Tibial artery (tissue), 4 donors: Measurements from ENCODE around the gene ZNF467.

ENCODE experiments used
- DNase-seq, 2 donors: peaks; one replicate each; pipeline ENCODE4 v3.0.0-alpha.2; 2019
- H3K27ac ChIP-seq, 2 donors: fragments of 200-600 bp; sonication (generic) in 1 of 2; 1 replicate in 1 of 2; 2 replicates in 1 of 2; pipeline ENCODE4 v1.5.1; 2018 to 2019; ENCODE audit warnings: mild to moderate bottlenecking in 1 of 2
- H3K27me3 ChIP-seq, 2 donors: fragments of 200-600 bp; sonication (generic) in 1 of 2; one replicate each; pipeline versions ENCODE4 v1.5.1 to v1.6.0; 2016 to 2019
- H3K36me3 ChIP-seq, 3 donors: fragments of 200-600 bp; sonication (generic) in 2 of 3; one replicate each; pipeline ENCODE4 v1.5.1; 2016 to 2019; ENCODE audit warnings: mild to moderate bottlenecking in 2 of 3
- H3K4me1 ChIP-seq, 4 donors: fragments of 200-600 bp; sonication (generic) in 2 of 4; 1 replicate in 3 of 4; 2 replicates in 1 of 4; pipeline ENCODE4 v1.5.1; 2016 to 2019
- H3K4me3 ChIP-seq, 2 donors: fragments of 200-600 bp; sonication (generic) in 1 of 2; 1 replicate in 1 of 2; 2 replicates in 1 of 2; pipeline ENCODE4 v1.5.1; 2018 to 2019; ENCODE audit warnings: mild to moderate bottlenecking in 2 of 2
- H3K9me3 ChIP-seq, 3 donors: fragments of 200-600 bp; sonication (generic) in 1 of 3; one replicate each; pipeline ENCODE4 v1.5.1; 2016 to 2019
- intact Hi-C: fragments of 100-400 bp; cut with DNase I; formaldehyde crosslinking; loops from one replicate; pipeline ENCODE4 v1.15.0; 2023; ENCODE audit warnings: low total_unique reads
- TF ChIP-seq, protein P1 (sequence below), 2 experiments: fragments of 200-600 bp in 1 of 2; fragments of 450-650 bp in 1 of 2; IDR thresholded peaks; one replicate each; pipeline ENCODE4 v1.5.1; 2017 to 2019; ENCODE audit warnings: antibody characterized with exemption in 2 of 2, mild to moderate bottlenecking in 1 of 2, moderate library complexity in 1 of 2

ZNF467 gene

DNA sequence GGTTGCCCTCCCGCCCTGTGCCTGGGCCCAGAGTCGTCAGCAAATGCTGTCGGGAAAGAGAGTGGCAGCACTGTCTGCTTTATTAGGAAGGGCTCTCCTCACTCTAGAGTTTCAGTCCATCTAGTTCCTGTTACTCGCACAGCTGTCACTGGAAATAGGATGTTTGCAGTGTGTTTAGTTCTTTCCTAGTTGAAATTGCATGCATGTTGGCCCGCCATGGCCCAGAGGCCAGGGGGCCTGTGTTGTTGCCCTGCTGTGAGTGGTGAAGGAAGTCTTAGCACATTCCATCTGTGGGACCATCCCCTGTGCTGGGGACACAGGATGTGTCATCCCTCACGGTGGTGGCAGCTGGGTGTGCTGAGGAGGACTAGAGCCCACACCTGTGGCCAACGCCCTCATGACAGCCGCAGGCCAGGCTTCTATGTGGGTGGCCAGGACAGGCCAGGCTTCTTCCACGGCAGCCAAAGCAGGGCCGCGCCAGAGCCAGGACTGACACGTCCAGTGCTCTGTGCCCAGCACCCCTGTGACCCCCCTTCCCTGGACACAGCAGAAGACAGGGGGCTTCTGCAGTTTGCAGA, 45.4 kb downstream of the ZNF467 start:
- intact Hi-C loops = no loop called here
- no peaks in the 10 kb centered on the region for H3K27me3 ChIP-seq
- no peak overlapping the region for H3K4me3 ChIP-seq
- H3K9me3 ChIP-seq = no peaks in the 10 kb centered on the region
- H3K27ac ChIP-seq = no peak overlapping the region
- peak in 1 of 2 donors; percentile 54 for DNase-seq
- peaks cover 80 to 100% (median 89%) of the 10 kb centered on the region in 3 donors for H3K36me3 ChIP-seq
- no peaks in the 10 kb centered on the region for H3K4me1 ChIP-seq
- TF ChIP-seq, protein P1, sequence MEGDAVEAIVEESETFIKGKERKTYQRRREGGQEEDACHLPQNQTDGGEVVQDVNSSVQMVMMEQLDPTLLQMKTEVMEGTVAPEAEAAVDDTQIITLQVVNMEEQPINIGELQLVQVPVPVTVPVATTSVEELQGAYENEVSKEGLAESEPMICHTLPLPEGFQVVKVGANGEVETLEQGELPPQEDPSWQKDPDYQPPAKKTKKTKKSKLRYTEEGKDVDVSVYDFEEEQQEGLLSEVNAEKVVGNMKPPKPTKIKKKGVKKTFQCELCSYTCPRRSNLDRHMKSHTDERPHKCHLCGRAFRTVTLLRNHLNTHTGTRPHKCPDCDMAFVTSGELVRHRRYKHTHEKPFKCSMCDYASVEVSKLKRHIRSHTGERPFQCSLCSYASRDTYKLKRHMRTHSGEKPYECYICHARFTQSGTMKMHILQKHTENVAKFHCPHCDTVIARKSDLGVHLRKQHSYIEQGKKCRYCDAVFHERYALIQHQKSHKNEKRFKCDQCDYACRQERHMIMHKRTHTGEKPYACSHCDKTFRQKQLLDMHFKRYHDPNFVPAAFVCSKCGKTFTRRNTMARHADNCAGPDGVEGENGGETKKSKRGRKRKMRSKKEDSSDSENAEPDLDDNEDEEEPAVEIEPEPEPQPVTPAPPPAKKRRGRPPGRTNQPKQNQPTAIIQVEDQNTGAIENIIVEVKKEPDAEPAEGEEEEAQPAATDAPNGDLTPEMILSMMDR (IDR thresholded peaks at IDR 0.05) = no peak

DNA sequence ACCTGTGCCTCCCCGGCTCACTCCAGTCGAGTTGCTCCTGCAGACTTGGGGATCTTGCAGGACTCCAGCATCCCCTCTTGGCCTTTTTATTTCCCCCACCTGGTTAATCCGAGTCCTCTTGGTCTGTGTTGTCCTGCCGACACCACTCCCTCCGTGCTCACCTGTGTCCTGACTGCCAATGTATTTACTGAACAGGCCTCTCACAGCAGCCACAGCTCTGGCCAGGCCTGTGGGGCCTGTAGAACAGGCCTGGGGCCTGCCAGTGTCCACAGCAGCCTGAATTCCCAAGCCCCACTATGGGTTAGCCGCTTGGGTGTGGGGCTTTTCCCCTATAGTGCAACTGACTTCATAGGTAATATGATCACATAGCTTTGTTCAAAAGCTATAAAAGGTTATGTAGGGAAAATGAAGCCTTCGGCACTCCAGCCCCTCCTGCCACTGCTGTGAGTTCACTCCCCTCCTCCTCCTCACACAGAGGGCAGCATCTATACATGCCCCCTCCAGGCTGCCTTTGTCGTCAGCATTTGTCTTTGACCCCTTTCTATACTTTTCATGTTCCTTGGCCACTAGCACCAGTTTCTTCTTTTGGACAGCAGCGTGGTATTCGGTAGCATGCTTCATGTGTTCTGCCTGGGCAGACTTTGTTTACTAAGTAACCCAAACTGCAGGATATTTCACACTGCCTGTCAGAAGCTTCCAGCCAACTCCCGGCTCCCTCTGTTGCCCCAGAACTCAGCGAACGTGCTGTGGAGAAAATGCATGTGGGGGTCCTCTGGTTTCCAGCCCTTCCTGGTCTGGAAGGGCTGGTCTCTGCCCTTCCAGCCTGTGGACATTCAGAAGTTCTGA, 46.1 kb downstream of the ZNF467 start:
- TF ChIP-seq, protein P1 (IDR thresholded peaks at IDR 0.05) = no peak
- no peak overlapping the region for H3K4me3 ChIP-seq
- H3K27ac ChIP-seq = no peak overlapping the region
- H3K9me3 ChIP-seq = no peaks in the 10 kb centered on the region
- H3K27me3 ChIP-seq = no peaks in the 10 kb centered on the region
- H3K36me3 ChIP-seq = peaks cover 78 to 100% (median 91%) of the 10 kb centered on the region in 3 donors
- DNase-seq = peak in 1 of 2 donors; percentile 51
- no peaks in the 10 kb centered on the region for H3K4me1 ChIP-seq
- intact Hi-C loops = no loop called here

DNA sequence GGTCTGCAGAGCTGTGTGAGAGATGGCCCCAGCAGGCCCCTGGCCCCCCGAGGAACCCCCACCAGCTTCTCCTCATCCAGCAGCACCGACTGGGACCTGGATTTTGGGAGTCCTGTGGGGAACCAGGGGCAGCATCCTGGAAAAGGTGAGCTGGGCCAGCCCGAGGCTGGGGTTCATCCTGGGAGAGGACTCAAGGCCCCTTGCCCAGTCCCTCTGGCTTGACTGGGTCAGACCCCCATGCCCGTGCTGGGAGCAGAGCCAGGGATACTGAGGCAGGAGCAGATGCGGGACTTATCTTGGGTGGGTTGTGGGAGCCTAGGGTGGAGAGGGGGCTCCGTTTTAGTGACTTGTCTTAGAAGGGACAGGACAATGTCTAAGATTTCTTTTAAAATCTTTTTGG, 47.5 kb downstream of the ZNF467 start:
- no peaks in the 10 kb centered on the region for H3K4me1 ChIP-seq
- DNase-seq = peak in 1 of 2 donors; percentile 48

DNA sequence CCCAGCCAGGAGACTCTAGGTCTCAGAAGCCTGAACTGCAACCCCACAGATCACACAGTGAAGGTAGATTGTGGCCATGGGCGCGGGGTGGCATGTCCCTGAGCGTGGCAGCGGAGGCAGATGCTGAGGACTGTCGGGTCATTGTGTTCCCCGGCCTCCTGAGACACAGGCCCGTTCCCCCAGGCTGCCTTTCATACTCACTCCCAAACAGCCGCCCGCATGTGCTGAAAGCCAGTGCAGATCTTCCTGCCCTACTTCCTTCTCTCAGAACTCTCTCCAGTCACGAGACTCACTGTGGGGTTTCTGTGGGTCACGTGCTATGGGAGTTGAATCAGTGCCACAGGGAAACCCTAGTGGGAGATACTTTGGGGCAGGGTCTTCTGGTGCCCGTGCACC, 48.0 kb downstream of the ZNF467 start:
- peak; percentile 64 to 66 for DNase-seq
- H3K27ac ChIP-seq = no peak overlapping the region
- TF ChIP-seq, protein P1 (IDR thresholded peaks at IDR 0.05) = no peak
- H3K9me3 ChIP-seq = no peaks in the 10 kb centered on the region
- no peaks in the 10 kb centered on the region for H3K27me3 ChIP-seq
- H3K4me3 ChIP-seq = no peak overlapping the region
- H3K36me3 ChIP-seq = peaks cover 82 to 100% (median 93%) of the 10 kb centered on the region in 3 donors
- no peaks in the 10 kb centered on the region for H3K4me1 ChIP-seq
- intact Hi-C loops = no loop called here

More for the DNA sequence above, 47.5 kb downstream of the ZNF467 start:
- Histone ChIP-seq H3K27ac (no peak overlapping the region), H3K36me3 (peaks cover 86 to 100% (median 91%) of the 10 kb centered on the region in 3 donors), H3K9me3 (no peaks in the 10 kb centered on the region), H3K4me3 (no peak overlapping the region), H3K27me3 (no peaks in the 10 kb centered on the region)
- intact Hi-C loops = no loop called here
- TF ChIP-seq, protein P1 (IDR thresholded peaks at IDR 0.05) = no peak

DNA sequence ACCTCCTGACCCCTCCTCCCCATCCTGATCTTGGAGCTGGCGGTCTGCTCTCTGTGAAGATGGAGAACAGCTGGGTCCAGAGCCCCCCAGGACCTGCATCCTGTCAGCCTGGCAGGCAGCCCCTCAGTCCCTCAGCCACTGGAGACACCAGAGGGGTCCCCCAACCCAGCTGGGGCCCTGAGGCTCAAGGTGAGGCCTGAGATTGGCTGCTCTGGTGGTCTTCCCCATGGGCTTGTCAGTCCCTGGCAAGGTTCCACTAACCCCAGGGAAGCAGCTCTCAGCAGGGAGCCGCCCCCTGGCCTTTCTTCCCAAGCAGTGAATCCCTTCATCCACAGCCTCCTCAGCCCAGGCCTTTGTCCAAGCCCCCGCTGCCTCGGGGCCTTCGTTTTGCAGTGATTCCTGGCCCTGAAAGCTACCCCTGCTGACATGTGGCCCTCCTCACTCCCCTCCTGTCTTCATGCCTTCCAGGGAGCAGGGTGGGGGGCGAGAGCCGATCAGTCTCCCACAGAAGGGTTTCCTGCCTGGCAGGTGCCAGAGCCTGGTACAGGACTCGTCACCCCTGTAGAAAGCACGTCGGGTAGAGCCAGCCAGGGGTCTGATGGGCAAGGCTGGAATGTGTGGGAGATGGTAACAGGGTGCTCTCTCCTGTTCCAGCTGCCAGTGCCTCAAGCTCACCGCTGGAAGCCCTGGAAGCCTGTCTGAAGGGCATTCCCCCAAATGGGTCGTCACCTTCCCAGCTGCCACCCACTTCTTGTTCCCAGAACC, 48.5 kb downstream of the ZNF467 start:
- no peak overlapping the region for H3K27ac ChIP-seq
- no peaks in the 10 kb centered on the region for H3K9me3 ChIP-seq
- DNase-seq = no peak
- TF ChIP-seq, protein P1 (IDR thresholded peaks at IDR 0.05) = no peak
- intact Hi-C loops = no loop called here
- H3K4me3 ChIP-seq = no peak overlapping the region
- H3K27me3 ChIP-seq = no peaks in the 10 kb centered on the region
- H3K4me1 ChIP-seq = no peaks in the 10 kb centered on the region
- peaks cover 76 to 100% (median 93%) of the 10 kb centered on the region in 3 donors for H3K36me3 ChIP-seq
